RWPE1 (cell line): Measurements from ENCODE around the gene C20orf173.
A peak's percentile ranks its signal among the peaks of the same experiment; 100 is the strongest.
"Not testable (repeated sequence)": the region's sequence is repeated elsewhere in the genome, so short reads cannot be mapped to it uniquely, and the experiment has no call there.

ENCODE experiments used
- CTCF ChIA-PET: fragments of 350-600 bp; sonication (Branson Sonifier 250); formaldehyde crosslinking; extraction: SDS; loops from one replicate; lab custom pipeline; 2021; lab: Yijun Ruan, JAX
- POLR2A ChIA-PET: fragments of 400-600 bp; formaldehyde crosslinking; extraction: SDS; loops from one replicate; lab custom pipeline; 2020; ENCODE audit warnings: antibody characterized with exemption; ENCODE audit not compliant: low non-redundant PET; lab: Yijun Ruan, JAX
- DNase-seq: peaks from one replicate; pipeline ENCODE4 v3.0.0; 2012; ENCODE audit warnings: low spot score
- H3K27ac ChIP-seq: fragments of 450-650 bp; 2 replicates; pipeline ENCODE4 v1.5.1; 2017
- TF ChIP-seq, protein P1 (sequence below): fragments of 450-650 bp; conservative IDR thresholded peaks from 2 replicates; pipeline ENCODE4 v1.5.1; 2017; ENCODE audit warnings: low read depth, mild to moderate bottlenecking

Gene C20orf173

DNA sequence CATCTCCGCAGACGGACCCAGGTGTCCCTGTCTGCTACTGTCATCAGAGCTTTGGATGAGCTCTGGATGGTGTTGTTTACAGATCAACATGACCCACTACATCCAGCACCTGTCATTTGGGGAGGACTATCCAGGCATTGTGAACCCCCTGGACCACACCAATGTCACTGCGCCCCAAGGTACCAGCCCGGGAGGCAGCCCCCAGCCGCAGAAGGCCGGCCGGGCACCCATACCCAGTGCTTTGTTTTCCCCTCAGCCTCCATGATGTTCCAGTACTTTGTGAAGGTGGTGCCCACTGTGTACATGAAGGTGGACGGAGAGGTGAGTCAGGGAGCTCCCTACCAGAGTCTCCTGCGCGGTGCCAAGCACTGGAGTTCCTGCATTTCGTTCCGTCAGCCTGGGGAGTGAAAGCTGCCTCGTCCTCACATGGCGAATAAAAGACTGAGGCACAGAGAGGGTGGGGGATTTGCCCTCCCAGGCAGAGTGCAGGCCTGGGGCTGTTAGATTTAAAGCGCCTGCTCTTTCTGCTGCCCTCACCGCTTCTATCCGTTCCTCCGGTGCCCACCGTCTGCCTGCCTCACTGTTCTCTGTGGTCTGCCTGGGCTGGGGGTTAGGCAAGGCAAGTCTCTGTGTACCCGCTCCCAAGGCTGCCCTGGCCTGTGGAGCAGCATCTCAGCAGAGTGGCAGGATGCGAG lies 26.6 kb upstream of the C20orf173 start:
- TF ChIP-seq, protein P1, sequence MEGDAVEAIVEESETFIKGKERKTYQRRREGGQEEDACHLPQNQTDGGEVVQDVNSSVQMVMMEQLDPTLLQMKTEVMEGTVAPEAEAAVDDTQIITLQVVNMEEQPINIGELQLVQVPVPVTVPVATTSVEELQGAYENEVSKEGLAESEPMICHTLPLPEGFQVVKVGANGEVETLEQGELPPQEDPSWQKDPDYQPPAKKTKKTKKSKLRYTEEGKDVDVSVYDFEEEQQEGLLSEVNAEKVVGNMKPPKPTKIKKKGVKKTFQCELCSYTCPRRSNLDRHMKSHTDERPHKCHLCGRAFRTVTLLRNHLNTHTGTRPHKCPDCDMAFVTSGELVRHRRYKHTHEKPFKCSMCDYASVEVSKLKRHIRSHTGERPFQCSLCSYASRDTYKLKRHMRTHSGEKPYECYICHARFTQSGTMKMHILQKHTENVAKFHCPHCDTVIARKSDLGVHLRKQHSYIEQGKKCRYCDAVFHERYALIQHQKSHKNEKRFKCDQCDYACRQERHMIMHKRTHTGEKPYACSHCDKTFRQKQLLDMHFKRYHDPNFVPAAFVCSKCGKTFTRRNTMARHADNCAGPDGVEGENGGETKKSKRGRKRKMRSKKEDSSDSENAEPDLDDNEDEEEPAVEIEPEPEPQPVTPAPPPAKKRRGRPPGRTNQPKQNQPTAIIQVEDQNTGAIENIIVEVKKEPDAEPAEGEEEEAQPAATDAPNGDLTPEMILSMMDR = no peak
- 0 out of 2 replicates have a peak overlapping the region, but pooled peaks have one; percentile 0 for H3K27ac ChIP-seq
- ChIA-PET POLR2A (no interaction called here), CTCF (interaction anchor here (0.7 kb wide), 1 partner anchor 14 kb away, joined by 4 read pairs; no protein-coding TSS in a partner anchor)
- DNase-seq = no peak

DNA sequence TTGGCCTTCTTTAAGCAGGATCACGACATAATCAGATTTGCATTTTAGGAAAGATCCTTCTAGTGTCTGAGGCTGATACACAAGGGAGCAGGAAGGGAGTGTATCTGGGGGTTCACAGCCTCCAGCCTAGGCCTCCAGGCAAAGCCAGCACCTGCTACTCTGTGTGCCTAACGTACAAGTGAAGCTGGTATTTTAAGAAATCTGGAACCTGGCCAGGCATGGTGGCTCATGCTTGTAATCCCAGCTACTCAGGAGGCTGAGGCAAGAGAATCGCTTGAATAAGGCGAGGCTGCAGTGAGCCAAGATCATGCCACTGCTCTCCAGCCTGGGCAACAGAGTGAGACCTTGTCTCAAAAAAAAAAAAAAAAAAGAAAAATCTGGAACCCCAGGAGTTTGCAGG lies 26.0 kb upstream of the C20orf173 start:
- DNase-seq, POLR2A ChIA-PET, CTCF ChIA-PET: not testable (repeated sequence)
- peak overlapping the region; percentile 6; the same call in 1 of the 2 replicates for H3K27ac ChIP-seq

DNA sequence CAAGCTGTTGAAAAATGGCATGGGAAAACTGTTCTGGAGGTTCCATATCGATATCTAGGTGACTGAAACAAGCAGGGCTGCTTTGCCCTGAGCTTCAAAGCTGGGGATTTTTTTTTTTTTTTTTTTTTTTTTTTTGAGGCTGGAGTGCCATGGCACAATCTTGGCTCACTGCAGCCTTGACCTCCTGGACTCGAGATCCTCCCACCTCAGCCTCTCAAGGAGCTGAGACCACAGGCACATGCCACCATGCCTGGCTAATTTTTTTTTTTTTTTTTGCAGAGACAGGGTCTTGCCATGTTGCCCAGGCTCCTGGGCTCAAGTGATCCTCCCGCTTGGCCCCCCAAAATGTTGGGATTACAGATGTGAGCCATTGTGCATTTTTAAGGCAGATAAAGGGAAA lies 23.5 kb upstream of the C20orf173 start:
- H3K27ac ChIP-seq = no peak overlapping the region
- no peak for DNase-seq
- TF ChIP-seq, protein P1 = no peak
- ChIA-PET CTCF (interaction anchor here (0.5 to 1.1 kb wide), 4 partner anchors 67 to 456 kb away, joined by 3 to 6 read pairs (median 4); no protein-coding TSS in a partner anchor), POLR2A (interaction anchor here (0.6 kb wide), 2 partner anchors 43 to 279 kb away, joined by 3 to 4 read pairs; no protein-coding TSS in a partner anchor)

DNA sequence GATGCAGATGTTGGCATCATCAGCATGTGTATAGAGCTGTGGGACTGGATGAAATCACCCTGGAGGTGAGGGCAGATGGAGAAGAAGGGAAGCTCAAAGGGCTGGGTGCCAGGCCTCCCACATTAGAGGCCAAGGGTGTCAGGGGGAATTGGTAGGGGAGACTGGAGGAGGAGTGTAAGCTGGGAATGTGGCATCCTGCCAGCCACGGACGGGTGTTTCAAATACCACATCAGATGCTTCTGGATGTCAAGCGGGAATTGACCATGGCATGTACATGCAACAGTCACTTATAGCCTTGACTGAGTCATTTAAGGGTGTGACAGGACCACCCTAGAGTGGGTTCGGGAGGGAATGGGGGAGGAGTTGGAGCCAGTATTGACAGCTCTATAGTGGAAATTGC lies 22.1 kb upstream of the C20orf173 start:
- TF ChIP-seq, protein P1 = no peak
- no peak overlapping the region for H3K27ac ChIP-seq
- CTCF ChIA-PET = interaction anchor here (0.5 to 1.2 kb wide), 3 partner anchors 12 to 494 kb away, joined by 3 to 5 read pairs (median 3); no protein-coding TSS in a partner anchor
- POLR2A ChIA-PET = no interaction called here
- no peak for DNase-seq

DNA sequence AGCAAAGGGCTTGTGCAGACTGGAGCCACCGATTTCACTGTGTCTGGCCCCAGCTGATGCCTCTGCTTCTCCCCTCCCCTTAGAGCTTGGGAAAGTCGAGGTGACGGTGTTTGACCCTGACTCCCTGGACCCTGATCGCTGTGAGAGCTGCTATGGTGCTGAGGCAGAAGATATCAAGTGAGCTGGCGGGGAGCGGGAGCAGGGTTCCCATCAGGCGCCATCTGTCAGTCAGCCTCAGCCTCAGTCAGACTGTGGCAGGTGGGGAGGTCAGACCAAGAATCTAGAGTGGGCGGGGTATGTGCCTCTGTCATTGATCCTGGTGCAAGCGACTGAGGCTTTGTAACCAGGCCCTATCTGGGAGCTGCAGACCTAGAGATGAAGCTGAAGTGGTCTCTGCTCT lies 17.9 kb upstream of the C20orf173 start:
- DNase-seq = no peak
- TF ChIP-seq, protein P1 = no peak
- no peak overlapping the region for H3K27ac ChIP-seq
- ChIA-PET CTCF (interaction anchor here (0.6 to 0.8 kb wide), 2 partner anchors 54 to 407 kb away, joined by 3 read pairs; partner anchors contain the start of gene SCAND1), POLR2A (interaction anchor here (0.6 kb wide), 1 partner anchor 98 kb away, joined by 6 read pairs; no protein-coding TSS in a partner anchor)

DNA sequence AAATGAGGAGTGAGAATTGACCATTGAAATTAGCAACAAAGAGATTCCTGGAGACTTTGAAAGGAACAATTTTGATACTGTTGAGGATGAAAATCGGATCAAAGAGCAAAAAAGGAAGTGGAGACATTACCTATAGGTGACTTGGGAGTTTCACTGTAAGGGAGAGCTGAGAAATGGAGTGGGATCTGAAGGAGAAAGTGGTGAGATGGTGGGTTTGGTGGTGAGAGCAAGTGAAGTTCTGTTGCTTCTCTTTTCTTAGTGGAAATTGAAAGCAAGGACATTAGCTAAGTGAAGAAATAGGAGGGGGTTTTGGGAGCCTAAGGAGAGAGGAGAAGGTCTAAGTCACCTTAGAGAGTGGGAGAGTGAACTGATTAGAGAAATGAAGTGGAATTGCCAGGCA lies 16.7 kb upstream of the C20orf173 start:
- no peak for DNase-seq

DNA sequence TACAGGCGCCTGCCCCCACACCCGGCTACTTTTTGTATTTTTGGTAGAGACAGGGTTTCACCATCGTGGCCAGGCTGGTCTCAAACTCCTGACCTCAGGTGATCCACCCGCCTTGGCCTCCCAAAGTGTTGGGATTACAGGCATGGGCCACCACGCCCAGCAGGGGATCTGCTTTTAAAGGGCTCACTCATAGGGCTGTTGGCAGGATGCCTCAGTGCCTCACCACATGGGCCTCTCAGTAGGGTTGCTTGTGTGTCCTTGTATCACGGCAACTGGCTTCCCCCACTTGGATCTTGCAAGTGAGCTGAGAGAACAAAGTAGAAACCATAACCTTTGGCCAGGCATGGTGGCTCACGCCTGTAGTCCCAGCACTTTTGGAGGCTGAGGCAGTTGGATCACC lies 15.5 kb upstream of the C20orf173 start:
- H3K27ac ChIP-seq, DNase-seq, POLR2A ChIA-PET: not testable (repeated sequence)
- CTCF ChIA-PET = interaction anchor here (0.6 kb wide), 1 partner anchor 363 kb away, joined by 3 read pairs; no protein-coding TSS in a partner anchor

More for the DNA sequence above, 16.7 kb upstream of the C20orf173 start:
- CTCF ChIA-PET = no interaction called here
- H3K27ac ChIP-seq = no peak overlapping the region
- POLR2A ChIA-PET = no interaction called here
- TF ChIP-seq, protein P1 = no peak
